ENCODE results near the gene ESPNL. TPM values are rescaled to one million over a fixed set of nuclear protein-coding genes. Genes with fewer than 3 reads are reported as not detected.
A peak's percentile ranks its signal among the peaks of the same experiment; 100 is the strongest.

The ESPNL gene
- total and polyA plus RNA-seq, 9 donors = 0.75 to 3.6 (median 2.0) TPM

DNA sequence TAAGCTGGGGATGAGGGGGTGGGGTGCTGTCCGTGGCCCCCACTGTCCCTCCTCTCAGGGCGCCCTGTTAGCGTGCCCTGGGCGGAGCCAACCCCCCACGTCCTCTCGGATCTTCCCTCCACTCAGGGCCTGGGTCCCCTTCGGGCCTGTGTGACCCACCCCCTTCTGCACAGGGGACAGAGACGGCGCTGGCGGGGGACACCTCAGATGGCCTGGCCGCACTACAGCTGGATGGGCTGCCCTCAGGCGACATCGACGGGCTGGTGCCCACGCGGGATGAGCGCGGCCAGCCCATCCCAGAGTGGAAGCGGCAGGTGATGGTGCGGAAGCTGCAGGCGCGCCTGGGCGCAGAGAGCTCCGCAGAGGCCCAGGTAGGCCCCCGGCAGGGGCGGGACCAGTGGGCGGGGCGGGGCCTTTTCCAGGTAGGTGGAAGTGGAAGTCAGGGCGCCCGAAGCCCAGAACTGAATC is 28.4 kb downstream of the ESPNL start:
- 69% methylated on average over 20 of the region's 30 CpGs for WGBS (ENCODE audit: insufficient coverage)
- DNase-seq = no peak
- H3K27ac ChIP-seq (ENCODE audit: low read length) = no peak overlapping the region

DNA sequence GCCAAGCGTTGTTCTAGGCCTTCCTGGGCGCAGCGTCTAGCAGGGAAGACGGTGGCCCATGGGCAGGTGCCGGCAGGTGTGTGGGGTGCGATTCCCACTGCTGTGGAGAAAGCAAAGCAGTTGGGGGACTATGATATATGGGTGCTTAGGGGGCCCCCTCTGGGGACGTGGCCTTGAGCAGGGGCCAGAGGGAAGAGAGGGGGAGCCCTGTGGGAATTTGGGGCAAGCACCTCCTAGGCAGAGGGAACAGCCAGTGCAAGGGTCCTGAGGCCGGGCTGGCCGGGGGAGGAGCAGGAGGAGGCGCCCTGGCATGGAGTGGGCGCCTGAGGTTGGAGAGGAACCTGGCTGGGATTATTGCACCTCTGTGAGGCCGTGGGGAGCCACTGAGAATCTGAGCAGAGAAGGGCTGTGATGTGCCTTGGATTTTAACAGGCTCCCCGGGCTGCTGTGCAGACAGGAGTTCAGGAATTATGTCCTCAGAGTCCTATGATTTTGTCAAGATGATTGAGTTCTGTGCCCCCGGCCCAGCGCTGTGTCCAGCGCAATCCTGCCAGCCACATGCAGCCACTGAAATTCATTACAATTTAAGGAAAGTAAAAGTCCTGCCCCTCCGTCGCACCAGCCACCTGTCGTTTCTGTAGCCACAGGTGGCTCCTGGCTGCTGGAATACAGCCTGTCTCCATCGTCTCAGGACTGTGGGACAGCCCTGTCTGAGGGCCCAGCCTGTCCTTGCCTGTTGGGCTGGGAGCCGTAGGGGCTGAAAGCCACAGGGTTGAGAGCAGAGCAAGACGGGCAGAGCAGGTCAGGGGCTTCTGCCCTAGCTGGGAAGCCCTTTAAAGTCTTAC is 29.2 kb downstream of the ESPNL start:
- Histone ChIP-seq H3K36me3 (ENCODE audit: control insufficient read depth, insufficient read depth, low read length) (no peaks in the 10 kb centered on the region), H3K27me3 (ENCODE audit: control insufficient read depth, insufficient read depth, low read length) (peaks cover 3% of the 10 kb centered on the region), H3K9me3 (replicated peaks; ENCODE audit: control insufficient read depth, low read depth, low read length) (no peaks in the 10 kb centered on the region), H3K27ac (ENCODE audit: low read length) (no peak overlapping the region), H3K4me1 (ENCODE audit: control insufficient read depth, insufficient read depth, low read length) (peaks cover 37% of the 10 kb centered on the region), H3K4me3 (ENCODE audit: low read length) (no peak overlapping the region)
- 79% methylated on average over 20 of the region's 22 CpGs for WGBS (ENCODE audit: insufficient coverage)
- no peak for DNase-seq

More for the DNA sequence above, 28.4 kb downstream of the ESPNL start:
- no peaks in the 10 kb centered on the region for H3K36me3 ChIP-seq (ENCODE audit: control insufficient read depth, insufficient read depth, low read length)
- no peaks in the 10 kb centered on the region for H3K9me3 ChIP-seq (replicated peaks; ENCODE audit: control insufficient read depth, low read depth, low read length)
- peaks cover 35% of the 10 kb centered on the region for H3K4me1 ChIP-seq (ENCODE audit: control insufficient read depth, insufficient read depth, low read length)
- no peak overlapping the region for H3K4me3 ChIP-seq (ENCODE audit: low read length)
- peaks cover 3% of the 10 kb centered on the region for H3K27me3 ChIP-seq (ENCODE audit: control insufficient read depth, insufficient read depth, low read length)

DNA sequence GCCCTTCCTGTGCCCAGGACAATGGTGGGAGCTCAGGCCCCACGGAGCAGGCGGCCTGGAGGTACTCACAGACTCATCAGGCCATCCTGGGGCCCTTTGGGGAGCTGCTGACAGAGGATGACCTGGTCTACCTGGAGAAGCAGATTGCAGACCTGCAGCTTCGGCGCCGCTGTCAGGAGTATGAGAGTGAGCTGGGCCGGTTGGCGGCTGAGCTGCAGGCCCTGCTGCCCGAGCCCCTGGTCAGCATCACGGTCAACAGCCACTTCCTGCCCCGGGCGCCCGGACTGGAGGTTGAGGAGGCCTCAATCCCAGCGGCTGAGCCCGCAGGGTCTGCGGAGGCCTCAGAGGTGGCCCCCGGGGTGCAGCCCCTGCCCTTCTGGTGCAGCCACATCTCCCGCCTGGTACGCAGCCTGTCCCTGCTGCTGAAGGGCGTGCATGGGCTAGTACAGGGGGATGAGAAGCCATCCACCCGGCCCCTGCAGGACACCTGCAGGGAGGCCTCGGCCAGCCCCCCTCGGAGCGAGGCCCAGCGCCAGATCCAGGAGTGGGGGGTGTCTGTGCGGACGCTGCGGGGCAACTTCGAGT is 30.1 kb downstream of the ESPNL start:
- no peak overlapping the region for H3K27ac ChIP-seq (ENCODE audit: low read length)
- H3K4me1 ChIP-seq (ENCODE audit: control insufficient read depth, insufficient read depth, low read length) = peaks cover 40% of the 10 kb centered on the region
- WGBS (ENCODE audit: insufficient coverage) = 84% methylated on average over 27 of the region's 28 CpGs
- H3K36me3 ChIP-seq (ENCODE audit: control insufficient read depth, insufficient read depth, low read length) = no peaks in the 10 kb centered on the region
- peaks cover 3% of the 10 kb centered on the region for H3K27me3 ChIP-seq (ENCODE audit: control insufficient read depth, insufficient read depth, low read length)
- H3K9me3 ChIP-seq (replicated peaks; ENCODE audit: control insufficient read depth, low read depth, low read length) = no peaks in the 10 kb centered on the region
- DNase-seq = no peak
- no peak overlapping the region for H3K4me3 ChIP-seq (ENCODE audit: low read length)

DNA sequence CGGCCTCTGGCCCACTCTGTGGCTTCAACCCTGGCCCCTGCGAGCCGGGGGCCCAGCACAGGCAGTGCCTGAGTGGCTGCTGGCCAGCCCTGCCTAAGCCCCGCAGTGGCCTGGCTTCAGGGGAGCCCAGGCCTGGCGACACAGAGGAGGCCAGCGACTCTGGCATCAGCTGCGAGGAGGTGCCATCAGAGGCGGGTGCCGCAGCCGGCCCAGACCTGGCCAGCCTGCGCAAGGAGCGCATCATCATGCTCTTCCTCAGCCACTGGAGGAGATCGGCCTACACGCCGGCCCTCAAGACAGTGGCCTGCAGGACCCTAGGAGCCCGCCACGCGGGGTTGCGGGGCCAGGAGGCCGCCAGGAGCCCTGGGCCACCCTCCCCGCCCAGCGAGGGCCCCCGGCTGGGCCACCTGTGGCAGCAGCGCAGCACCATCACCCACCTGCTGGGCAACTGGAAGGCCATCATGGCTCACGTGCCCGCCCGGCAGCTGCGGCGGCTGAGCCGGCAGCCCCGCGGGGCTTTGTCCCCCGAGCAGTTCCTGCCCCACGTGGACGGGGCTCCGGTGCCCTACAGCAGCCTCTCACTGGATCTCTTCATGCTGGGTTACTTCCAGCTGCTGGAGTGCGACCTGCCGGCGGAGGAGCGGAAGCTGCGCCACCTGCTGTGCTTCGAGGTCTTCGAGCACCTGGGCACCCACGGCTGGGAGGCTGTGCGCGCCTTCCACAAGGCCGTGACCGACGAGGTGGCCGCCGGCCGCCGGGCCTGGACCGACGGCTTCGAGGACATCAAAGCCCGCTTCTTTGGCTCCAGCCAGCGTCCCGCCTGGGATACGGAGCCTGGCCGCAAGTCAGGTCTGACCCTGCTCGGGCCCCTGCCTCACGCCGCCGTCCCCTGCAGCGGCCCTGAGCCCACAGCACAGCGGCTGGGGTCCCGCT is 30.8 kb downstream of the ESPNL start:
- WGBS (ENCODE audit: insufficient coverage) = 85% methylated on average over 64 of the region's 68 CpGs
- H3K4me3 ChIP-seq (ENCODE audit: low read length) = no peak overlapping the region
- H3K36me3 ChIP-seq (ENCODE audit: control insufficient read depth, insufficient read depth, low read length) = no peaks in the 10 kb centered on the region
- peaks cover 44% of the 10 kb centered on the region for H3K4me1 ChIP-seq (ENCODE audit: control insufficient read depth, insufficient read depth, low read length)
- DNase-seq = no peak
- H3K9me3 ChIP-seq (replicated peaks; ENCODE audit: control insufficient read depth, low read depth, low read length) = no peaks in the 10 kb centered on the region
- no peak overlapping the region for H3K27ac ChIP-seq (ENCODE audit: low read length)
- H3K27me3 ChIP-seq (ENCODE audit: control insufficient read depth, insufficient read depth, low read length) = peaks cover 3% of the 10 kb centered on the region

DNA sequence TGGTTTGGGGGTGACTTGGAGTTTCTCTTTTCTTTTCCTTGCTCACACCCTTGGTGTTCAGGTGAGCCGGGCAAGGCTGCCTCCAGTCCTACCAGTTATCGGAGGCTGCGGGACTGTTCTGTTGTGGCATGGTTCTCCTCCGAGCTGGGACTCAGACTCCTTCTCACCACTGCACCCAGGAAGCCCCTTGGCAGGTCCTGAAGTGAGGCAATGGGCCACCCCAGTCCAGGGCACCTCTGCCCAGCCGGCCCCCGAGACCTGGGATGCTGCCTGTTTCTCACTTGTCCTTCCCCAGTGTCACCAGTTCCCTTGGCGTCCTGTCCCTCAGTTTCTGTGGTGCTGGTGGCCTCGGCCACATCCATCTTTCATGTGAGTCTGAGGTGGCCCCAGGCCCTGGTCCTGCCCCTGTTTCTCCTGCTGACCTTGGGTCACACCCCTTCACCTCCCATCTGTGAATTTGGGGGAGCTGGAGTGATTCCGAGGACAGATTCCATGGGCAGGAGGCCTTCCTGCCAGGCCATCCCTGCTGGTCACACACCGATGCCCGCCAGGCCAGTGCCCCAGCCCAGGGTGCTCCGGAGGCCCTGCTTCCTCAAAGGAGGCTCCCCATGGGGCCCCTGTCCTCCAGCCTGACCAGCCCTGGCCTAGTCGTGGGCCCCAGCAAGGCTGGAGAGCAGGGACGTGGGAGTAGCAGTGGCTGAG is 31.8 kb downstream of the ESPNL start:
- Histone ChIP-seq H3K4me1 (ENCODE audit: control insufficient read depth, insufficient read depth, low read length) (peaks cover 51% of the 10 kb centered on the region), H3K27ac (ENCODE audit: low read length) (no peak overlapping the region), H3K36me3 (ENCODE audit: control insufficient read depth, insufficient read depth, low read length) (no peaks in the 10 kb centered on the region), H3K27me3 (ENCODE audit: control insufficient read depth, insufficient read depth, low read length) (peaks cover 3% of the 10 kb centered on the region), H3K4me3 (ENCODE audit: low read length) (no peak overlapping the region), H3K9me3 (replicated peaks; ENCODE audit: control insufficient read depth, low read depth, low read length) (no peaks in the 10 kb centered on the region)
- DNase-seq = no peak
- WGBS (ENCODE audit: insufficient coverage) = 91% methylated on average over 14 of the region's 14 CpGs

DNA sequence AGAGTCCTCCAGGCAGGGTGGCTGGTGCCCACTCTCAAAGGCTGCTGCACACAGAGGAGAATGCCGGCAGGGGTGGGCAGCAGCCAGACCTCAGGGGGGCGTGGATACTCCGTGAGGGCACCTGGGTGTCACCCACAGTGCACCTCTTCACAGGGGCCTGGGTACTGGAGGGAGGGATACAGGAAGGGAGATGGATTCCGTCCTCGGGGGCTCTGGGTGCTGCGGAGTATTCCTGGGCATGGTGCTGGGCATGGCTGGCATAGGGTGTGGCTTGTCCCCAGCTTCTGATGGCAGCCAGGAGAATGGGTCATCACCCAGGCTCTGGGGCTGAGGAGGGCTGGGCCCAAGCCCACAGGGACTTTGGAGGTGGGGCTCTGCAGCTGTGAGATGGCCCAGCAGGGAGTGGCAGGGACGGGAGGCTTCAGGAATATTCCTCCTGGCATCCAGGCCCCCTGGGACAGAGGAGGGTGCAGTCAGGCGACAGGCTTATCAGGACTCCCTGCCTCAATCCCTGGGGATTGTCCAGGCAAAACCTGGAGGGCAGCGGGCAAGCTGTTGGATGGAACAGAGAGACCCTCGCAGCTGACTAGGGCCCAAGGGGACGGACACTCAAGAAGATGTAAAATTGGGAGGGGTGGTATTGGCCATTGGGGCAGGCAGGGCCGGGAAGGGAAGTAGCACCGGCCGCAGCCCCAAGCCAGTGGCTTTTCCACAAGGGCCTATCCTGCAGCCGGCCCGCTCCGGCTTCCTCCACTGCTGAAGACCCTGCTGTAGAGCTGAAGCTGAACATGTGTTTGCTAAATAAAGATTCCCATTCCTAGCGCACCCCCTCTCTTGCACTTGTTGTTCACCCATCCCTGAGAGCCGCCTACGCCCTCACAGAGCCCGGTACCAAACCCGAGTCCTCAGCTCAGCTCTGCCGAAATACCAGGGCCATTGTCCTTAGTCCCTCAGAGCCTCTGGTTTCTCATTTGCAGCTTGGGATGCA is 32.6 kb downstream of the ESPNL start:
- Histone ChIP-seq H3K27ac (ENCODE audit: low read length) (peak overlapping the region; percentile 35), H3K27me3 (ENCODE audit: control insufficient read depth, insufficient read depth, low read length) (peaks cover 3% of the 10 kb centered on the region), H3K9me3 (replicated peaks; ENCODE audit: control insufficient read depth, low read depth, low read length) (no peaks in the 10 kb centered on the region), H3K4me1 (ENCODE audit: control insufficient read depth, insufficient read depth, low read length) (peaks cover 51% of the 10 kb centered on the region), H3K4me3 (ENCODE audit: low read length) (no peak overlapping the region), H3K36me3 (ENCODE audit: control insufficient read depth, insufficient read depth, low read length) (no peaks in the 10 kb centered on the region)
- DNase-seq = no peak
- 80% methylated on average over 17 of the region's 23 CpGs for WGBS (ENCODE audit: insufficient coverage)

DNA sequence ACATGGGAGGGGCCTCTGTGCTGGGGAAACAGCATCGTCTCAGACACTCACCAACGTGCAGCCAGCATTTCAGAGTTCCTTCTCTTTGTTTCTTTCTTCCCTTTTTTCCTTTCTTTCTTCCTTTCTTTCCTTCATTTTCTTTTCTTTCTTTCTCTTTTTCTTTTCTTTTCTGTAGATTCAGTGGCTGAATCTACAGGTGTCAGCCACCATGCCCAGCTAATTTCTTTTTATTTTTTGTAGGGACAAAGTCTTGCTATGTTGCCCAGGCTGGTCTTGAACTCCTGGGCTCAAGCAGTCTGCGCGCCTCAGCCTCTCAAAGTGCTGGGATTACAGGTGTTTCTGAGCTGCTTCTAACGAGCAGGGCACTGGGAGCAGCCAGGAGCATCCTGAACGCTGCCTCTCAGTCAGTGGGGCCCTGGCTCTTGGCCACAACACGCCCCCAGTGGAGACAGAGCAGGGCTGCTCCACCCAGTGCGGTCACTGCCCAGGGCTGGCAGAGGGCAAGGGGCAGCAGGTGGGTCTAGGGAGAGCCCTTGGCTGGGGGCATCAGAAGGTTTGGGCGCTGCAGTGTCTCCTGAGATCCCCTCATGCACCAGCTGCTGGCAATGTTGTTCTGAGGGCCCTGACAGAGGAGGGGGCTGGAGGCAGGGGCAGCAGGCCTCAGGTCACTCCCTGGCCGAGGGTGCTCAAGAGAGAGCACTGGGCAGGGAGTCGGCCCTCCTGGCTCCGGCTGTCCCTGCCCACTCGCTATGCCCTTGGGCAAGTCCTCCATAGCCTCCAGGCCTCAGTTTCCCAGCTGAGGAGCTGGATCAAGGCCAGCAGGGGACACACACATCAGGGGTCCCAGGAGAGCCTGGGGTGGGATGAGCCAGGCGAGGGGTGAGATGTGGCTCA is 33.6 kb downstream of the ESPNL start:
- Histone ChIP-seq H3K27me3 (ENCODE audit: control insufficient read depth, insufficient read depth, low read length) (no peaks in the 10 kb centered on the region), H3K27ac (ENCODE audit: low read length) (no peak overlapping the region), H3K4me3 (ENCODE audit: low read length) (no peak overlapping the region), H3K36me3 (ENCODE audit: control insufficient read depth, insufficient read depth, low read length) (no peaks in the 10 kb centered on the region), H3K4me1 (ENCODE audit: control insufficient read depth, insufficient read depth, low read length) (peaks cover 56% of the 10 kb centered on the region), H3K9me3 (replicated peaks; ENCODE audit: control insufficient read depth, low read depth, low read length) (no peaks in the 10 kb centered on the region)
- WGBS (ENCODE audit: insufficient coverage) = 47% methylated on average over 12 of the region's 14 CpGs
- DNase-seq = no peak

DNA sequence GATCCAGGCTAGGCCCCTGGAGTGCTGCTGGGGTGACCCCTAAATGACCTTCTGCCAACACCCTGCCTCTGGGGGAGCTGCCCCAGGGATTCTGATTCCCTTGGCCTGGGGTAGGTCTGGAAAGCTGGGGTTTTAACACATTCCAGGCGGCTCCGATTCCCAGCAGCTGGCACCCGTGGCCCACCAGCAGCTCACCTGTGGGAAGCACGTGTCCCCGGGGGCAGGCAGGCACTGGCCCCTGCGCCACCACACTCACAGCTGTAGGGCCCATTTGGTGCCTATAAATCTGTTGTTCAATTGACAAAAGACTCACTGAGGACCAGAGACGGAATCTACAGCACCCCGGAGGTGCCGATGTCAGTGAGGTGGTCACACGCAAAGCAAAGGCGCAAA is 34.2 kb downstream of the ESPNL start:
- Histone ChIP-seq H3K27ac (ENCODE audit: low read length) (no peak overlapping the region), H3K36me3 (ENCODE audit: control insufficient read depth, insufficient read depth, low read length) (no peaks in the 10 kb centered on the region), H3K27me3 (ENCODE audit: control insufficient read depth, insufficient read depth, low read length) (no peaks in the 10 kb centered on the region), H3K4me1 (ENCODE audit: control insufficient read depth, insufficient read depth, low read length) (peaks cover 62% of the 10 kb centered on the region), H3K4me3 (ENCODE audit: low read length) (no peak overlapping the region), H3K9me3 (replicated peaks; ENCODE audit: control insufficient read depth, low read depth, low read length) (no peaks in the 10 kb centered on the region)
- WGBS (ENCODE audit: insufficient coverage) = 75% methylated on average over 10 of the region's 11 CpGs
- no peak for DNase-seq
